Suppressor macrophage (primary cell): Measurements from ENCODE around the gene PTPMT1.
A peak's percentile ranks its signal among the peaks of the same experiment; 100 is the strongest.

Experiments
- DNase-seq, 4 experiments: peaks; one replicate each; pipeline ENCODE4 v3.0.0-alpha.2; 2020 to 2022

PTPMT1 gene

DNA sequence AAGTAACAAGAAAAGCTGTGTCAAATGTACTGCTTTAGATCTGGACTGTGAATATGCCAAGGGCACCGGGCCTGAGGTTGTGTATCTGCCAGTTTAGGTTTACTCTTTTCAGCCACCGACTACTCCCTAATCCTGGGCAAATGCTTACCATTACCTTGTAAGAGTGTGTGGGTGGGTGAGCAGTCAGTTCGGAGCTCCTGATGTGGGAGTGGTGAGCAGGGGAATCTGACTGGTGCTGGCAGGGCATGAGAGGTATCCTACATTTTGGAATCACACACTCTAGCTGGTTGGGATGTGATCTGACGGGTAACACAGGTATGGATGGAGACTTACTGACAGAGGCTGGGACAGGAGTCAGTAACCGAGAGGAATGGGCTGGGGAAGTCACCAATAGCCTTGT is 18.4 kb downstream of the PTPMT1 start:
- no peak for DNase-seq

- no peak for DNase-seq
Measured at GRCh38 chr11:47586098-47586855, 20.9 kb downstream of the PTPMT1 start, which contains the start of gene FAM180B. FAM180B (plus strand) TSS chr11:47586678; CDS start chr11:47586769, 91 bp downstream.

GRCh38 chr11:47587039-47587716 is 21.8 kb downstream of the PTPMT1 start:
- DNase-seq: peak; percentile 74 to 83 (median 82)

- peak; percentile 92 to 97 (median 96) for DNase-seq
Measured at GRCh38 chr11:47587723-47588326, 22.4 kb downstream of the PTPMT1 start.

DNA sequence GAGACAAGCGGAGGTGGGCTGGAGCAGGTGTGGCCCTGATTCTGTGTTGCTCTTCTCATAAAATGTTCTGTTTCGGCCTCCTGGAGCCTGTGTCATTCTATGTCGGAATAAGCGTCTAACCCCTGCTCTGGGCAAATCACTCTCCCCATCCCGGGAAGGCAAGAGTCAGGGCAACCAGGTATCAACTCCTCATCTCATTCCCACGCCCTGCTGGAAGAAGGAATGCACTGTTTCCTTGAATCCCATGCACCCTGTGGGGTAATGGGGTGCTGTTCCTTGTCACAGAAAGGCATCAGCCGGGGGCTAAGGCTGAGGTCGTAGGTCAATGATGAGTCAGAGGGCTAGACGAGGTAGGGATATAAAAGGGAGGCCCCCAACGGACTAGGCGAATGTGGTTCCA is 23.7 kb downstream of the PTPMT1 start:
- no peak for DNase-seq

DNA sequence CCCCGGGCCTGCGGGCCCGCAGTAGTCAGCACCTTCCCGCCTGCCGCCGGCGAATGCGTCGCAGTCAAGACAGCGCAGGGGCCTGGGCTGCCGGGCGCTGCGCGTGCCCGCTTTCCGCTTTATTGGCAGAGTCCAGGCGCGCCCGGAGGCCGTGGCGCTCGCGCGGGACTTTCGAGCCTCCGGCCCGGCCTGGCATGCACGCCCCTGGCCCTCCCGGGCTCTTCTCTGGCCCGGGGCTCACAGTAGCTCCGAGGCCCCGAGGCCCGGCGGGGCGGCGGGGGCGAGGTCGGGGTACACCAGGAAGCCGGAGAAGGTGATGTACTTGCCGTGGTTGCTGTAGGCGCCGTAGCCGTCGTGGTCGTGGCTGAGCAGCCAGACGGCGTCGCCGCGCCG is 24.2 kb downstream of the PTPMT1 start:
- no peak for DNase-seq

DNA sequence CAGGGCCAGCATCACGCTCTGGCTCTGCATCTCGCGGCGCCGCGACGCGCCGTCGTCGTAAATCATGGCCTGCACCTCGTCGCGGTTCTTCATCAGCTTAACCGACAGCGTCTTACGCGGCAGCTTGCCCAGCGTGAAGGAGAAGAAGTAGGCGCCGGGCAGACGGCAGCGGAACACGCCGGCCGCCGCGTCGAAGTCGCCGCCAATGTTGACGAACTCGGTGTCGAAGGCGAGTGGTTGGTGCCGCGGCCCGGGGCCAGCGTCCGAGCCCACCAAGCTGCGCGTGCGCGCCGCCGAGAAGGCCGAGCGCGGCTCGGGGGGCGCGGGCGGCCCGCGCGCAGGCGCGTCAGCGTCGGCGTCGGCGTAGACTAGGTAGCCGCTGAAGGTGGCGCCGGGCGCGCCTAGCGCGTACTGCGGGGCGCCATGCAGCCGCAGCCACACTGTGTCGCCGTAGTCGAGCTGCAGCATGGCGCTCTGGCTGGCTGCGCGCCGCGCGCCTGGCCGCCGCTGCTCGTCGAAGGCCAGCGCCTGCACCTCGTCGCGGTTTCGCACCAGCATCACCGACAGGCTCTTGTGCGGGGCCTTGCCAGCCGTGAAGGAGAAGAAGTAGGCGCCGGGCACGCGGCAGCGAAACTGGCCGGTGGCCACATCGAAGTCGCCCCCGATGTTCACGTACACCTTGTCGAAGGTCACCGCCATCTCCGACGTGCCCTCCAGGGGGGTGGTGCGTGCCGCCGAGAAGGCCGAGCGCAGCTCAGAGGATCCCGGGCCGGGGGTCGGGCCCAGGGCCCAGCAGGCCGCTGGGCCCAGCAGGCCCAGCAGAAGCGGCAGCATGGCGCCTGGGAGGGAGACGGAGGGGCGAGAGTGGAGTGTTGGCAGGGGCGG is 24.8 kb downstream of the PTPMT1 start:
- no peak for DNase-seq

DNA sequence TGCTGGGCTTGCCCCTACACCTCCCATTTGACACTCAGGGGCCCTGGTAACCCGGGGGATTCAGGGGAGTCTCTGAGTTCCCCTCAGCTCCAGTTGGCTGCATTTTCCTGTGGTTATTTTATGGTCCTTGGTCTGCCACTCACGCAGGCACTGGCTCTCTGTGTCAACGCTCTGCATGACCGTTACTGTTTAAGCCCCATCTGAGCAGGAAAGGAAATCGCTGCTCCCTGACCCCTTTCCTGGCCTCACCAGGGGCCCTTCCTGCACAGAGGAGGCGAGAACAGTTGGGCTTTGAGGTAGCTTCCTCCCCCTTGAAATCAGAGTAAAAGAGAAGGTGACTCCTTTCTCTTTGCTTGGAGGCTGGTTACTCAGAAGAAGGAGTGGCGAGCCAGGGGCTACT is 26.4 kb downstream of the PTPMT1 start:
- no peak for DNase-seq

DNA sequence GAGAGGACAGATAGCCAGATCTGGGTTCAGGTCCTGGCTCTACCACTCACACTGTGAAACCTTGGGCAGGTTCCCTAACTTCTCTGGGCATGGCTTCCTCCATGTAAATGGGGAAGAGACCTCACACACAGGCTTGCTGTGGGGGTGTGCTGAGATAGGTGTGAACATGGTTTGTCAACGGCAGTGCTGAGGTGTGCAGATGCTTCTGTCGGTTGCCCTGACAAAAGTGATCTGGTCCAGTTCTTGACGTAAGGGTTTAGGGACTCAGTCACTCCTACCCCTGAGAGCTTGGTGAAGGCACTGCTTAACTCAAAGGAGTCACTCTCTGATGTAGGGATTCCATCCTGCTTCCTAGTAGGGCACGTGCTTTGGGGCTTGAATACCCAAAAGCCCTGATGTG is 26.9 kb downstream of the PTPMT1 start:
- peak in 2 of 4 experiments; percentile 21 to 25 for DNase-seq

DNA sequence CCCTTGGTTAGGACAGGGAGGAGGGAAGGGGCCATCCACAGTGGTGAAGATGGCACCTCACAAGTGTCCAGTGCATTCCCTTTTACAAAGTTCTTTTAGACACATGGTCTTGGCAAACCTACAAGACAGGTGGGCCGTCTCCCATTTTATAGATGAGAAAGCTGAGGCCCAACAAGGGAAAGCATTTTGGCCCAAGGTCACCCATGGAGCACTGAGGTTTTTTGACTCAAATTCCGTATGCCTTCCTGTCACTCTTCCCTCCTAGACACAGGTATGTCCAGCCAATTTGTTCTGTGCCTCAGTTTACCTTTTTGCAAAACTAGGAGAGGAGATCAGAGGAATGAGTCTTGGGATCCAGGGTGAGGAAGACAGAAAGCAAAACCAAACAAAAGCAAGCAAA is 27.6 kb downstream of the PTPMT1 start:
- DNase-seq: no peak

GRCh38 chr11:47593492-47593933 is 28.1 kb downstream of the PTPMT1 start:
- DNase-seq: no peak

GRCh38 chr11:47593934-47594855 is 28.8 kb downstream of the PTPMT1 start, which contains the start of gene C1QTNF4:
C1QTNF4 (minus strand) TSS chr11:47594411; CDS start chr11:47590810, 3,601 bp downstream.
- peak in 1 of 4 experiments; percentile 46 for DNase-seq

- no peak for DNase-seq
Measured at GRCh38 chr11:47595029-47595428, 29.6 kb downstream of the PTPMT1 start.

- DNase-seq: no peak
Measured at GRCh38 chr11:47595967-47596366, 30.6 kb downstream of the PTPMT1 start.

DNA sequence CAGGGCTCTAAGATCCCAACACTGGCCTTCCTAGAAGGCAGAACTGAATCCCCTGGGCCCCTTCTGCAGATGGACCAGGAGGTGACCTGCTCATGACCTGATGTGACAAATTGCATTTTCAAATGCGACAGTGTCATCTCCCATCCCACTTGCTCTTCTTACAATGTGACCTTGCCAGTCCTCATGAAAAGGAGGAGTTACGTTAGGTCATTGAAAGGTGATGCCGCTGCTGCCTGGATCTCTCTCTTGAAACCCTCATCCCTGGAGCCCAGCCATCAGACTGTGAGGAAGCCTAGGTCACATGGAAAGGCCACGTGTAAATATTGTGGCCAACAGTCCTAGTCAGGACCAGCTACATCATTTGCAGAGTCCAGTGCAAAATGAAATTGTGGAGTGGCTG is 34.5 kb downstream of the PTPMT1 start:
- DNase-seq: no peak

DNA sequence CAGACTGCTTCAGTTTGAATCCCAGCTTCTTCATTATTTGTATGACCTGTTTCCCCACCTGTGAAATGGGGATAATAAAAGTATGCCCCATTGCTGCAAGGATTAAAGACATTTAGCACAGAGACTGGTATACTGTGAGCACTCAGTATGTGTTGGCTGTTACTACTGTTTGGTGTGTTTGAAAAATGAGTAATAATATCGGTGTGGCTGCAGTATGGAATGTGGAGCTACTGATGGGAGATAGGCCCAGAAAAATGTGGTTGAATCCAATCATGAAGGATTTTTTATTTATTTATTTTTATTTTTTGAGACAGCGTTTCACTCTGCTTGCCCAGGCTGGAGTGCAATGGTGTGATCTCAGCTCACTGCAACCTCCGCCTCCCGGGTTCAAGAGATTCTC is 37.9 kb downstream of the PTPMT1 start:
- no peak for DNase-seq

DNA sequence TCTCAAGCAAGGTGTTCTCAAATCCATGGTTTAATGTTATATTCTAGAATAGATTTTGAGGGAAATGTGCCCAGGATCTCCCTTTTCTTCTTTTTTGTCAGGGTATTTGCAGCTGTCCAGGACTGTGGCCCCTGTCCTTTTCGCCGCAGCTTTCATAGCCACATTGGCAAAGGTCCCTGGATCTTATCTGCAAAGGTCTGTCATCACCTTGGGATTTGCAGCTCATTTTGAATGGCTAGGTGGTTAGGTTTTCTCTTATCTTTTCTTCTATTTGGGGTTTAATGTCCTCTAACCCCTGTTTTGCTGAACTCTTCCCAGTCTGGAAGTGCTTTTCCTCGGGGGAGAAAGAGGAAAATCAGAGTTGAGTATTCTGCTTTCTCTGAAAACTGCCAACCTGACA is 40.5 kb downstream of the PTPMT1 start:
- DNase-seq: no peak

DNA sequence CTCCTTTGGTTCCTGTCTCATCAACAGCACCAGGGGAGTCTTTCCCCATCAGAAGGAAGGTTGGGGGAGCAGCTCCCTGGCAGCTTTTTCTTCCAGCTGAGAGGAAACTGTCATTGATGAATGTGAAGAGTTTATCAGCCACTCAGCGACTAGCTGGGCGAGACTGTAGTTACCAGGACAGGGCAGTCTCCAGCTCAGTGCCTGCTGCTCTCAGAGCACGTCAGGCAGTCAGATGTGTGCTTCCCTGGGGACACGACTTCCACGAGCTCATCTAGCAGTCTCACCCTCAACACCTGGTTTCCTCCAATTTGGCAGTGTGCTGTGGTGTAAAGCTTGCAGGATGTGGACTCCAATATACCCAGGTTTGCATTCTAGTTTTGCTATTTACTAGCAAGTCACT is 41.3 kb downstream of the PTPMT1 start:
- no peak for DNase-seq

- DNase-seq: peak in 2 of 4 experiments; percentile 11 to 16
Measured at GRCh38 chr11:47607380-47607779, 42.0 kb downstream of the PTPMT1 start.

DNA sequence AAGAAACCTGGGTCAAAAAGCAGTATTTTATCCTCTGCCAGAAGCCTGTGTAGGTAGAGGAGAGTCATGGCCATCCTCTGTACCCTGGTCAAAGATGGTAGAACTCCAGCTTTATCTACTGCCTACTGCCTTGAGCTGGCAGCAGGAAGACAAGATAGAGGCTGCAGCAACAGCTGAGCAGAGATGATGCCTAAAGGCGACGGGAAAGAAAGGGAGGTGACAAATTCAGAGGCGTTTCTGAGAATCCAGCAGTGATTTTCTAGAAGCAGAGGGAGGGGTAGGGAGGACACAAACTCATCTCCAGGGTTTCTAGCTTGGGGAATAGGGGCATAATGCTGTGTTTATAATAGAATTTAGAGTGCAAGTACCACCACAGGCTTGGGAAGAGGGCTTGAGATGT is 44.3 kb downstream of the PTPMT1 start:
- no peak for DNase-seq

DNA sequence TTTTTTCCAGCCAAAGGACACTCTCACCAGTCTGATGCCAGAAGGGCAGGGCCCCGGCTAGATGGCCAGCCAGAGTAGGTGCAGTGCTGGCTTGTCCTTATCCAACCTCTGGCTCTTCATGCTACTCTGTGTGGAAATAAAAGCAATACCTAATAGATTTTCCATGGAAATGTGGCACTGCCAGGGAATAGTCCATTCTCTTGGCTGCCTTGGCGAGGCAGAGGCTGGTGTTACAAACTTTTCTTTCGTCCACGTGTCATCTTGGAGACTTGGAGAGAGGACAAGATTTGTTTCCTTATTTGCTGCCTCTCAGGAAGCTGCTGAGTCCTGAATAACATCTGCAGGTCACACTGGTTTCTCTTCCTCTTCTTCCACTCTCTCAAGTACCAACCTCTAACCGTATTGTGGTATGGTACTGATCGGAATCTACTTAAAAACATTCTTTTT is 46.0 kb downstream of the PTPMT1 start:
- peak; percentile 58 to 85 (median 74) for DNase-seq
